ENCODE results near the gene SMPD3.

DNA sequence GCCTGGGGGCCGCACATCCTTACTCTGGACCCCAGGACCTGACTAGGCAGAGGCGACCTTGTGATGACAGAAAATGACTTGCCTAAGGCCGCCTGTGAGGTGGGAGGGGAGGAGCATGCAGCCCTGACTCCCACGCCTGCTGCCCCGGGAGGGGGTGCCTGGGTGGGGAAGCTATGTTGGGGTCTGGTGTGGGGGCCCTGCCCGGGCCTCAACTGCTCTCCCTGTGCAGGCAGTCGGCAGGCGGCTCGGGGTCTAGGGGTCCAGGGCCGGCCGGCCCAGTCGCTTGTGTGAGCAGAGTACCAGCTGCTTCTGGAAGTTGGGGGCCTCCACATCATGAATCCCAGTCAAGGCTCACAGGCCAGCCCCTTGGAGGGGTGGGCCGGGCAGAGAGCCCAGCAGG lies 89.4 kb downstream of the SMPD3 start:
- TF ChIP-seq CEBPB (IDR thresholded peaks at IDR 0.05; ENCODE audit: low read depth, low read length) (no peak), KDM5A (IDR thresholded peaks at IDR 0.05; ENCODE audit: low read length) (no peak), GTF2F1 (IDR thresholded peaks at IDR 0.05; ENCODE audit: borderline replicate concordance, low read depth, low read length) (no peak), POLR2AphosphoS5 (IDR thresholded peaks at IDR 0.05; ENCODE audit: low read depth, low read length) (no peak), CREB1 (IDR thresholded peaks at IDR 0.05) (no peak), EZH2 (IDR thresholded peaks at IDR 0.05; ENCODE audit: low read depth, low read length, severe bottlenecking) (no peak), HDAC6 (IDR thresholded peaks at IDR 0.05; ENCODE audit: low read depth, low read length) (no peak), YY1 (IDR thresholded peaks at IDR 0.05; ENCODE audit: low read depth, low read length) (no peak), FOSL1 (IDR thresholded peaks at IDR 0.05; ENCODE audit: insufficient read depth, low read depth, low read length) (no peak)
- TF ChIP-seq, protein P1, sequence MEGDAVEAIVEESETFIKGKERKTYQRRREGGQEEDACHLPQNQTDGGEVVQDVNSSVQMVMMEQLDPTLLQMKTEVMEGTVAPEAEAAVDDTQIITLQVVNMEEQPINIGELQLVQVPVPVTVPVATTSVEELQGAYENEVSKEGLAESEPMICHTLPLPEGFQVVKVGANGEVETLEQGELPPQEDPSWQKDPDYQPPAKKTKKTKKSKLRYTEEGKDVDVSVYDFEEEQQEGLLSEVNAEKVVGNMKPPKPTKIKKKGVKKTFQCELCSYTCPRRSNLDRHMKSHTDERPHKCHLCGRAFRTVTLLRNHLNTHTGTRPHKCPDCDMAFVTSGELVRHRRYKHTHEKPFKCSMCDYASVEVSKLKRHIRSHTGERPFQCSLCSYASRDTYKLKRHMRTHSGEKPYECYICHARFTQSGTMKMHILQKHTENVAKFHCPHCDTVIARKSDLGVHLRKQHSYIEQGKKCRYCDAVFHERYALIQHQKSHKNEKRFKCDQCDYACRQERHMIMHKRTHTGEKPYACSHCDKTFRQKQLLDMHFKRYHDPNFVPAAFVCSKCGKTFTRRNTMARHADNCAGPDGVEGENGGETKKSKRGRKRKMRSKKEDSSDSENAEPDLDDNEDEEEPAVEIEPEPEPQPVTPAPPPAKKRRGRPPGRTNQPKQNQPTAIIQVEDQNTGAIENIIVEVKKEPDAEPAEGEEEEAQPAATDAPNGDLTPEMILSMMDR (IDR thresholded peaks at IDR 0.05; ENCODE audit: control extremely low read depth in 1 of 3, insufficient read depth in 1 of 3, low read depth in 1 of 3, low read length in 3 of 3): no peak
- TF ChIP-seq, protein P2, sequence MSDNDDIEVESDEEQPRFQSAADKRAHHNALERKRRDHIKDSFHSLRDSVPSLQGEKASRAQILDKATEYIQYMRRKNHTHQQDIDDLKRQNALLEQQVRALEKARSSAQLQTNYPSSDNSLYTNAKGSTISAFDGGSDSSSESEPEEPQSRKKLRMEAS (IDR thresholded peaks at IDR 0.05): no peak
